GM12874 (cell line): Measurements from ENCODE around the gene HDAC9.

Experiments
- TF ChIP-seq, protein P1 (sequence below): IDR thresholded peaks from 2 replicates; pipeline ENCODE4 v1.5.1; 2011; ENCODE audit warnings: low read depth, mild to moderate bottlenecking, control low read depth, low read length, moderate library complexity; ENCODE audit not compliant: insufficient read depth

Gene HDAC9

GRCh38 chr7:18538554-18539250 lies 43.2 kb downstream of the HDAC9 start:
- TF ChIP-seq, protein P1, sequence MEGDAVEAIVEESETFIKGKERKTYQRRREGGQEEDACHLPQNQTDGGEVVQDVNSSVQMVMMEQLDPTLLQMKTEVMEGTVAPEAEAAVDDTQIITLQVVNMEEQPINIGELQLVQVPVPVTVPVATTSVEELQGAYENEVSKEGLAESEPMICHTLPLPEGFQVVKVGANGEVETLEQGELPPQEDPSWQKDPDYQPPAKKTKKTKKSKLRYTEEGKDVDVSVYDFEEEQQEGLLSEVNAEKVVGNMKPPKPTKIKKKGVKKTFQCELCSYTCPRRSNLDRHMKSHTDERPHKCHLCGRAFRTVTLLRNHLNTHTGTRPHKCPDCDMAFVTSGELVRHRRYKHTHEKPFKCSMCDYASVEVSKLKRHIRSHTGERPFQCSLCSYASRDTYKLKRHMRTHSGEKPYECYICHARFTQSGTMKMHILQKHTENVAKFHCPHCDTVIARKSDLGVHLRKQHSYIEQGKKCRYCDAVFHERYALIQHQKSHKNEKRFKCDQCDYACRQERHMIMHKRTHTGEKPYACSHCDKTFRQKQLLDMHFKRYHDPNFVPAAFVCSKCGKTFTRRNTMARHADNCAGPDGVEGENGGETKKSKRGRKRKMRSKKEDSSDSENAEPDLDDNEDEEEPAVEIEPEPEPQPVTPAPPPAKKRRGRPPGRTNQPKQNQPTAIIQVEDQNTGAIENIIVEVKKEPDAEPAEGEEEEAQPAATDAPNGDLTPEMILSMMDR: no peak

DNA sequence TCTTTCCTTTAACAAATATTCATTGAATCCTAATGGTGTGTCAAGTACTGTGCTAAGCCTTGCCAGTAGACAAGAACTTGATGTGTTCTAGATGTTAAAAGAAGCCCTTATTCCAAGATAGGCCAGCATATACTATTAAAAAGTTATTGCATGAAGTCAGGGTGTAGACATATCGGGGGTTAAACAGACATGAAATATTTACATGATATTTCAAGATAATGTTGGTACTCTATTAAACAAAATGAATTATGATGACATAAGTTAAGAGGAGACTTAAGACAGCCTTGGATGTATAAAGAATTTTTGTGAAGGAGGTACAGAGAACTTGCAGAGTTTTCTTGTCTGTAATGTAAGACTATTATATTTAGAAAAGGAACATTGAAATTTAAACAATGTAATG lies 44.8 kb downstream of the HDAC9 start:
- TF ChIP-seq, protein P1: no peak

GRCh38 chr7:18541181-18541870 lies 45.8 kb downstream of the HDAC9 start:
- TF ChIP-seq, protein P1: no peak

- TF ChIP-seq, protein P1: no peak
Observed at GRCh38 chr7:18541871-18542212, 46.3 kb downstream of the HDAC9 start.

GRCh38 chr7:18546576-18546975 lies 51.0 kb downstream of the HDAC9 start:
- TF ChIP-seq, protein P1: no peak

DNA sequence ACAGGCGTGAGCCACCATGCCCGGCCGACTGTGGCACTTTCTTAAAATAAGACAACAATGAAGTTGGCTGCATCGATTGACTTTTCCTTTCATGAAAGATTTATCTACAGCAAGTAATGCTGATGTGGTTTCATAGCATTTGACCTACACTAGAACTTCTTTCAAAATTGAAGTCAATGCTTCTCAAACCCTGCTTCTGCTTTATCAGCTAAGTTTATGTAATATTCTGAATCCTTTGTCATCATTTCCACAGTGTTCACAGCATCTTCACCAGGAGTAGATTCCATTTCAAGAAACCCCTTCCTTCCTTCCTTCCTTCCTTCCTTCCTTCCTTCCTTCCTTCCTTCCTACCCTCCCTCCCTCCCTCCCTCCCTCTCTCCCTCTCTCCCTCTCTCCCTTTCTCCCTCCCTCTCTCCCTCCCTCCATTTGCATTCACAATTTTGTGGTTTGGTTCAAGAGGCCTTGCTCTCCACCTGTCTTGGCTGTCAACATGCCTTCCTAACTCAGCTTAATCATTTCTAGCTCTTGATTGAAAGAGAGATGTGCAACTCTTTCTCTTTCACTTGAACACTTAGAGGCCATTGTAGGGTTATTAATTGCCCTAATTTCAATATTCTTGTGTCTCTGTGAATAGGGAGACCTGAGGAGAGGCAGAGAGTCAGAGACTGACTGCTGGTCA lies 52.1 kb downstream of the HDAC9 start:
- TF ChIP-seq, protein P1: no peak

GRCh38 chr7:18548534-18548933 lies 53.0 kb downstream of the HDAC9 start:
- TF ChIP-seq, protein P1: no peak
